Kasumi-1 (cell line): Measurements from ENCODE around the gene COX7B2.

ENCODE experiments used
- DNase-seq, 2 experiments: peaks; one replicate each; lab custom pipeline; 2025; lab: John Stamatoyannopoulos, UW

Gene COX7B2

GRCh38 chr4:46889410-46889809, 19.6 kb downstream of the COX7B2 start:
- no peak for DNase-seq

- peak; percentile 68 to 85 for DNase-seq
These were observed 22.3 kb downstream of the COX7B2 start for GRCh38 chr4:46886711-46887110.

GRCh38 chr4:46878641-46879040, 30.4 kb downstream of the COX7B2 start:
- no peak for DNase-seq

DNA sequence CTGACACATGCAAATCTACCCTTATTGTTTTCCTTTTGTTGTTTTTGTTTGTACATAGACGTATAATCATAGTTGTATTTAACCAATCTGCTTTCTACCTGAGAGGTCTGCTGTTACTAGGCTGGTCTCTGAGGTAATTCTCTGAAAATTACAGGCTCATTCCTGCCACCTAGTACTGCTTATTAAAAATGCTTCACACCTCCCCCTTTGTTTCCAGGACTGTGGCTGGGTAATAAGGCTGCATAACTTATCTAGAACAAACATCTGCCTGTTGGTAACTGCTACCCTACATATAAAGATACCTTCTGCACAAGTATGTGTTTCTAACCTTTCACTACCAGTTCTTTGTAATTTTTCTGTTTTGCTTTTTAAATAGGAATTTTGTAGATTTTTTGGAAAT, 34.2 kb downstream of the COX7B2 start:
- no peak for DNase-seq

DNA sequence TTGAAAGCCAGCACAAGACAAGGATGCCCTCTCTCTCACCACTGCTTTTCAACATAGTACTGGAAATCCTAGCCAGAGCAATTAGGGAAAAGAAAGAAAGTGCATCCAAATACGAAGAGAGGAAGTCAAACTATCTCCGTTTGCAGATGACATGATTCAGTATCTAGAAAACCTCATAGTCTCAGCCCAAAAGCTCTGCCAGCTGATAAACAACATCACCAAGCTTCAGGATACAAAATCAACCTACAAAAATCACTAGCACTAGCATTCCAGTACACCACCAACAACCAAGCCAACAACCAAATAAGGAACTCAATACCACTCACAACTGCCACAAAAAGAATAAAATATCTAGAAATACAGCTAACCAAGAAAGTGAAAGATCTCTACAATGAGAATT, 38.6 kb downstream of the COX7B2 start:
- DNase-seq: no peak

DNA sequence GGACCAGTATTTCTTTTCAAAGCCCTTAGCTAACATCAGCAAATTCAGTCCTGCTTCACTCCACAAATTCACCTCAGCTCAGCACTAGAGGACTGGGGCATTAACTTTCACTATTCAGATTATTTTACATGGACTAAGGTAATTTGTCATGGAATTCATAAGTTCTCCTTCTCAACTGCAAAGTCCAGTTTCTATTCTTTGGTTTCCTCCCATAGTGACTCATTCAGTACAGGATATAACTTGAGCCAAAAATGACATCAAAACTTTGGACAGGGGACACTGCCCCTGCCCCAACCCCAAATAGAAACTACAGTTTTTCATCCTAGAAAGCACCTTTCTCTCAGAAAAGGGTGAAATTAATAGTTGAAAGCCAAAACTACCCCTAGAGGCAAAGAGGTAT, 52.7 kb downstream of the COX7B2 start:
- no peak for DNase-seq

DNA sequence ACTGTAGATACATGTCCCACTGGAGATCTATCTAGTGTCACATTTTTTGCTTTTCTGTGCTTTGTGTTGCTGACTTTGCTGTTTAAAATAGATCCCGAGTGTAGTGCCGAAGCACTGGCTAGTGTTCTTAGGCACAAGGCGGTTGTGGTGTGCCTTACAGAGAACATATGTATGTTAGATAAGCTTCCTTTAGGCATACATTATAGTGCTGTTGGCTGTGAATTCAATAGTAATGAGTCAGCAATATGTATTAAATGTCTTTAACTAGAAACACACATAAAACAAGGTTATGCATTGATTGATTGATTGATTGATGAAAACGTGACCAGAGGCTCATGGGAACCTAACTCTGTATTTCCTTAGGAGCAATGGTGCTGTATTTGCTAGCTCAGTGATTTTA, 56.2 kb downstream of the COX7B2 start:
- DNase-seq: no peak

GRCh38 chr4:46850026-46850425, 59.0 kb downstream of the COX7B2 start:
- no peak for DNase-seq

GRCh38 chr4:46844325-46844917, 64.6 kb downstream of the COX7B2 start:
- DNase-seq: peak; percentile 94 to 97

- no peak for DNase-seq
These were observed 69.9 kb downstream of the COX7B2 start for GRCh38 chr4:46839128-46839527.

GRCh38 chr4:46837639-46838038, 71.4 kb downstream of the COX7B2 start:
- no peak for DNase-seq

DNA sequence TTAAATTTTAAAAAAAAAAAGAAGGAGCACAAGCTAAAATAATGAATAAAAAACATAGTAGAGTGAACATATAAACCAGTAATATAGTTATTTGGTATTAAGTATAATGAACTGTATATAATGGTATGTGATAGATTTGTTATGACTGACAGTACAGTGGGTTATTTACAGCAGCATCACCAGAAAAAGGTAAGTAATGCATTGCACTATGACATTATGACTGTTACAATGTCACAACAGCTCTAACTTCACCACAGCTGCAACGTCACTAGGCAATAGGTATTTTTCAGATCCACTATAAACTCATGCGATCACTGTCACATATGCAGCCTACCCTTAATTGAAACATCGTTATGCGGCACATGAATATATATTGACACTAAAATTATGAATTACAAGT, 72.5 kb downstream of the COX7B2 start:
- DNase-seq: no peak

- no peak for DNase-seq
These were observed 78.0 kb downstream of the COX7B2 start for GRCh38 chr4:46830971-46831454.

DNA sequence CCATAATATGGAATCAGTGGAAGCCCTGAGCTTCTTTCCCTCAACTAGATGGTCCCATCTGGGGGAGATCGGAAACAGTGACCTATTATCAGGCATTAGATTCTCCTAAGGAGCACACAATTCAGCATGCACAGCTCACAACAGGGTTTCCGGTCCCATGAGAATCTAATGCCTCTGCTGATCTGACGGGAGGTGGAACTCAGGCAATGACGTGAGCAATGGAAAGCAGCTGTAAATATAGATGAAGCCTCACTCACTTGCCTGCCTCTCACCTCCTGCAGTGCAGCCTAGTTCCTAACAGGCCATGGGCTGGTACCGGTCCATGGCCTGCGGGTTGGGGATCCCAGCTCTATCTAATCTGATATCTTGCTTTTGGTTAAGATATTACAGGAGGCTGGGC, 88.9 kb downstream of the COX7B2 start:
- DNase-seq: no peak

GRCh38 chr4:46819095-46819494, 90.0 kb downstream of the COX7B2 start:
- no peak for DNase-seq

GRCh38 chr4:46818604-46819003, 90.4 kb downstream of the COX7B2 start:
- no peak for DNase-seq

DNA sequence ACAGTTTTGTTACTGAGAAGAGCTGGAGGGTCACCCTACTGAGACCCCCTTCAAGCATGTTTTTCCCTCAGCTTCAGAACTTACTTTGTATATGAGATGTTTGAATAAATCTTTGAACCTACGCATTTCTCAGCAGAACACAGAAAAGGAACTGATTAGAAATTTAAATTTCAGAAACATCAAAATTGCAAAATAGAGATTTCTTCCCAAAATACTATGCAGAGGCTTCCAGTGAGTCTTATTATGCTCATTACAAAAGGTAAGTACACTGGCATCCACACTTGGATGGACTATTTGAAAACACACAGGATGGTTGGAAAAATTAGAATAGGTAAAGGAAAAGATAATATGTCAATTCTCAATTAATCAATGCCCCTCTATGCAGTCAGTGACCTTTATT, 91.2 kb downstream of the COX7B2 start:
- DNase-seq: no peak

DNA sequence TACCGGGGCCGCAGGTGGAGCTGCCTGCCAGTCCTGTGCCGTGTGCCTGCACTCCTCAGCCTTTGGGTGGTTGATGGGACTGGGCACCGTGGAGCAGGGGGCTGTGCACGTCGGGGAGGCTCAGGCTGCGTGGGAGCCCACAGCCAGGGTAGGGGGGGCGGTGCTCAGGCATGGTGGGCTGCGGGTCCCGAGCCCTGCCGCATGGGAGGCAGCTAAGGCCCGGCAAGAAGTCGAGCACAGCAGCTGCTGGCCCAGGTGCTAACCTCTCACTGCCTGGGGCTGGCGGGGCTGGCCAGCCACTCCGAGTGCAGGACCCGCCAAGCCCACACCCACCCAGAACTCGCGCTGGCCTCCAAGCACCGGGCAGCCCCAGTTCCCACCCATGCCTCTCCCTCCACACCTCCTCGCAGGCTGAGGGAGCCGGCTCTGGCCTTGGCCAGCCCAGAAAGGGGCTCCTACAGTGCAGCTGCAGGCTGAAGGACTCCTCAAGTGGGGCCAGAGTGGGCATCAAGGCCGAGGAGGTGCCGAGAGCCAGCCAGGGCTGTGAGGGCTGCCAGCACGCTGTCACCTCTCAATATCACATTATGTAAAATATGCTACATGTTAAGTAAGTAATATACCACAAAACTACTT, 104.1 kb downstream of the COX7B2 start:
- DNase-seq: no peak

DNA sequence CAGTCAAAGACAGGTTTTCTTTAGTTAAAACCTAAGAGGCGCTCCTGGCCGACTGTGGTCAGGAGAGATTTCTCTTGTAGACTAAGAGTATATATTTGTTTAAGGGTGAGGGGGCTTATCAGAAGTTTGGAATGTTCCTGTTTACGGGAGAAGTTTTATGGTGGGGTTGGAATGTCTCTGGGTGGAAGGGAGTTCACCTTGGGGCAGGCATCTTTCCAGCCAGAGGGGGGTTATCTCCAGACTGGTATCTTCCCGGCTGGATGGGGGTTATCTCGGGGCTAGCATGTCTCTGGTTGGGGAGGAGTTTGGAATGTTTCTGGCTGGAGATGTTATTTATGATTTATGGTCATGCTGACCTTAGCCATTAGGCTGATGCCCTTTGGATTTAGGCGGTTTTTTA, 116.0 kb downstream of the COX7B2 start:
- no peak for DNase-seq

GRCh38 chr4:46781434-46782092, 127.5 kb downstream of the COX7B2 start:
- no peak for DNase-seq

DNA sequence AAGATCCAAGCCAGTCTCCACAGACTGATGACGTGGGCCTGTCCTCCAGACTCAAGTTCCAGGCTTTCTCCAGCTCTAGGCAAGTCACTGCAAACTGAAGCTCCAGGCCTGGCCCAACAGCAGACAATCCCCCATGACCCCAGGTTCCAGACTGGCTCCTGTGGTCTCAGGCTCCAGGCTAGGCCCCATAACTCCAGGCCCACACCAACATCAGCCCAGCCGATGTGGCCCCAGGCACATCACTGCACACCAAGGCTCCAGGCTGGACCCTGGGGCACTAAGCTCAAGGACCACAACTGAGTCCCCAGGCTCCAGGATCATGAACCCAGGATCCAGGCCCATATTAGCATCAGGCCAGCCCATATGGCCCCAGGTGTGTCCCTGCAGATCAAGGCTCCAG, 143.6 kb downstream of the COX7B2 start:
- DNase-seq: no peak

GRCh38 chr4:46730075-46730474, 179.0 kb downstream of the COX7B2 start:
- DNase-seq: no peak

- DNase-seq: no peak
These were observed 189.0 kb downstream of the COX7B2 start for GRCh38 chr4:46720055-46720454.

- DNase-seq: no peak
These were observed 191.1 kb downstream of the COX7B2 start for GRCh38 chr4:46717950-46718349.
